Activated CD8-positive, alpha-beta memory T cell treated with anti-CD3 and anti-CD28 coated beads for 48 hours (primary cell): ENCODE data around the gene TMOD3.
"Not testable (repeated sequence)": the region's sequence is repeated elsewhere in the genome, so short reads cannot be mapped to it uniquely, and the experiment has no call there.

Source experiments
- DNase-seq, 3 experiments: peaks; one replicate each; pipeline ENCODE4 v3.0.0-alpha.2; 2020; ENCODE audit warnings: low read depth in 2 of 3, low spot score in 2 of 3

Gene TMOD3

DNA sequence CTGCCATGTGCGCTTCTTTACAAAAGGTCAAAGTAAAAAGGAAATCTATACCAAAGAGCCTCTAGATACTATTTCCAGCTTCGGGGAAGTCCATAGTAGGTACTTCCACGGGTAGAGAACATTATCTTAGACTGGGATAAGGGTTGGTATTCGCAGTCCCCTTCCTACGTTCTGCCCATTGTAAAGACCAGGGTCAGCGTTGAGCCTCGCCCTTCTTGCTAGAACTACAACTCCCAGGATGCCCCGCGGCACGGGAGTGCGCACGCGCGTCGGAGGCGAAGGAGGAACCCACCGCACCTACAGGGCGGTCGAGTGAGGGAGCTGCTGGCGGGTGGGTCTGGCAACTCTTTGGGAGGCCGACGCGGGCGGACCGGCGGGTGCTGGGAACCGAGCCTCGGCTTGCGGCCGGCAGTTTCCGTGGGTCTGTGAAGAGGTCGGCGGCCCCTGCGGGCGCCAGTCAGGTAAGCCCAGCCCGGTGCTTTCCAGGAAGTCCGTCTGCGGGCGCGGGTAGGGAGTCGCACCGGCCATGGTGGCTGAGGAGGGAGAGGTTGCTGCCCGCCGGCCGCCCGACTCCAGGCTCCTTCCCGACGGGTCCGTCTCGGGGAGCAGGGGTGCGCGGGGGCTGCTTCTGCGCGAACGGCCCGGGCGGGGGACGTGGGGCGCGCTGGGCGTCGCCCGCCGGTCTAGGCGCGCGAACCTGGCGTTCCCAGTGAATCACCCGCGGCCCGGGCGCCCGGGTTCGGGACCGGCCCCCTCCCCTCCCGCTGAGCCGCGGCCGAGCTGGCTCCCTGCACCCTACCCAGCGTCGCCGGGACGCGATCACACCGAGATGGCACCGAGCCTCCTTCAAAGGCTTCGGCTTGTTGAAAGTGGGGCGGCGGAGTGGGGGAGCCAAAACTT, at the start of gene TMOD3:
Gene TMOD3, plus strand, starts transcription at position 278 of the 900 bp plus-strand sequence. CDS start 33,232 bp downstream, outside the sequence.
- peak; percentile 81 to 86 (median 83) for DNase-seq

GRCh38 chr15:51780636-51781035, 48.8 kb upstream of the TMOD3 start:
- no peak for DNase-seq

- no peak for DNase-seq
Observed at GRCh38 chr15:51781506-51781905, 47.9 kb upstream of the TMOD3 start.

DNA sequence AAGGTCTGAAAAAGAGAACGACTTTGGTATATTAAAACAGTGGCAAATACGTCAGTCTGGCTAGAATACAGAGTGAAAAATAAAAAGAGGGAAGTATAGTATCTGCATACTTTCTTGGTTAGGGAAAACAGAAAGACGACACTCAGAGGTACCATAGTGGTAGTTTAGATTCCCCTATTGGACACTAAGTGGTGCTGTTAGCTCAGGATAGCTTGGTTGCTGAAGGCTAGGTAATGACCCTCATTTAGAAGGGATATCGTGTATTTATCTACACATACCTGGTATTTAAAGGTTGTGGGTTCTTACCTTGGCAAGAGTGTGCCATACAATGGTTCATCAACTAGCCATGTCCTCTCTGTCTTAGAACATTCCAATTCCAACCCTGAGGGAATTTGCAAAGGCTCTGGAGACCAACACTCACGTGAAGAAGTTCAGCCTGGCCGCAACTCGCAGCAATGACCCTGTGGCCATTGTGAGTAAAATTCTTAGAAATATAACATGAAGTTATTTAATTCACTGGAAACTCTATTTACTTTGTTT, 47.0 kb upstream of the TMOD3 start:
- no peak for DNase-seq

DNA sequence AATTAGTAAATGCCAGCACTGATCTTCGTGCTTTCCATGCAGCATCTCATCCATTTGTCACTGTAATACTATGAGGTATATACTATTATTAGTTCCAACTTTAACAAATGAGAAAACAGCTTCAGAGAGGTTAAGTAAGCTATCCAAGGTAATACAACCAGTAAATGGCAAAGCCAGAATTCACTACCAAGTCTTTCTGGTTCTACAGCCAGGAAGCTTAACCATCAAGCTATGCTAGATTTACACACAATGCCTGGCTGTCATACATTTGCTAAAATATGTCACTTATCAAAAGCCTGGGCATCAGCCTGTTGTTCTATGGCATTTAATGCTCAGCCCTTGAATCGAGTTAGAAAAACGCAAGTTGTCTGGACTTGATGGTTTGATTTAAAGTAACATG, 45.5 kb upstream of the TMOD3 start:
- no peak for DNase-seq

DNA sequence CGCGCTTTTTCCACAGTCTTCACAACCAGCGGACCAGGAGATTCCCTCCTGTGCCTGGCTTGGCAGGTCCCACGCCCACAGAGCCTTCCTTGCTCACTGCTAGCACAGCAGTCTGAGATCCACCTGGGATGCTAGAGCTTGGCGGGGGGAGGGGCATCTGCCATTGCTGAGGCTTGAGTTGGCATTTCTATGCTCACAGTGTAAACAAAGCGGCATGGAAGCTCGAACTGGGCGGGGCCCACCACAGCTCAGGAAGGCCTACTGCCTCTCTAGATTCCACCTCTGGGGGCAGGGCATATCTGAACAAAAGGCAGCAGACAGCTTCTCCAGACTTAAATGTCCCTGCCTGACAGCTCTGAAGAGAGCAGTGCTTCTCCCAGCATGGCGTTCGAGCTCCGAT, 42.3 kb upstream of the TMOD3 start:
- not testable (repeated sequence) for DNase-seq

DNA sequence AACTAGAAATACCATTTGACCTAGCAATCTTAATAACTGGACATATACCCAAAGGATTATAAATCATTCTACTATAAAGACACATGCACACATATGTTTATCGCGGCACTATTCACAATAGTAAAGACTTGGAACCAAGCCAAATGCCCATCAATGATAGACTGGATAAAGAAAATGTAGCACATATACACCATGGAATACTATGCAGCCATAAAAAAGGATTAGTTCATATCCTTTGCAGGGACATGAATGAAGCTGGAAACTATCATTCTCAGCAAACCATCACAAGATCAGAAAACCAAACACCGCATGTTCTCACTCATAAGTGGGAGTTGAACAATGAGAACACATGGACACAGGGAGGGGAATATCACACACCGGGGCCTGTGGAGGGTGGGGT, 37.0 kb upstream of the TMOD3 start:
- DNase-seq, result not testable (repeated sequence)

GRCh38 chr15:51793521-51794305, 35.7 kb upstream of the TMOD3 start:
- no peak for DNase-seq

GRCh38 chr15:51796847-51797401, 32.5 kb upstream of the TMOD3 start:
- no peak for DNase-seq

DNA sequence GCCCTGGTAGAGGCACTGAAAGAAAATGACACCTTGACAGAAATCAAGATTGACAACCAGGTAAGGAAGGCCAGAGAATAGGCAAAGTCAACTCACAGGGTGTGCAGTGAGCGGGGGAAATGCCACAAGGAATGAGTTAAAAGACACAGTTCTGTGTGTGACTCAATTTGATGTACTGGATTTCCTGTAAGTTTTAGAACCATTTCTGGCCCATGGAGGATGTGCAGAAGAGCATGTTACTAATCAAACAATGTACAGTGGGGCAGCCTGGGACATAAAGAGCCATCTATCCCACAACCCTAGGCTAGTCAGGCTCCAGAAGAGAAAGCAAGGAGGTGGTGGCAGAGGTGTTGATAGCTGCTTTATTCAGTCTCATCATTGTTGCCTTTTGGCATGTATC, 31.2 kb upstream of the TMOD3 start:
- no peak for DNase-seq

- no peak for DNase-seq
Observed at GRCh38 chr15:51799282-51800252, 29.9 kb upstream of the TMOD3 start.

DNA sequence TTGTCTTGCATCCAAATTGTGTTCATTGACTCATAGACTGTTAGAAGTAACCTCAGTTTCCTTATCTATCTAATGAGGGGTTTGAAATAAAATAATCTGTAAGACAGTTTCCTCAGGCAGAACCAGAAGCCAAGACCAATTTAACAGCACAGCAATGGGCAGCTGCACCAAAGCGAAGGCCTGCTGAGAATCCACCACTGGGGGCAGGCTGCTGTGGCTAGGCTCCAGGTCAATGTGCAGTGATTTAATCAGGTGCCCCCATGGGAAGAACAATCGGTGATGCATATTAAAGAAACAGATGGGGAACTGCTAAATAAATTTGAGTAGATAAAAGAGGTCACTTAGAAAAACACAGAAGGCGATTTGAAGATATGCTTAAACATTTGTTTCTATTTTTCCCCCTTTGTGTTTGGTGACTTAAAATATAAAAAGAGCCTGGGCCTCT, 28.0 kb upstream of the TMOD3 start:
- DNase-seq, result no peak

DNA sequence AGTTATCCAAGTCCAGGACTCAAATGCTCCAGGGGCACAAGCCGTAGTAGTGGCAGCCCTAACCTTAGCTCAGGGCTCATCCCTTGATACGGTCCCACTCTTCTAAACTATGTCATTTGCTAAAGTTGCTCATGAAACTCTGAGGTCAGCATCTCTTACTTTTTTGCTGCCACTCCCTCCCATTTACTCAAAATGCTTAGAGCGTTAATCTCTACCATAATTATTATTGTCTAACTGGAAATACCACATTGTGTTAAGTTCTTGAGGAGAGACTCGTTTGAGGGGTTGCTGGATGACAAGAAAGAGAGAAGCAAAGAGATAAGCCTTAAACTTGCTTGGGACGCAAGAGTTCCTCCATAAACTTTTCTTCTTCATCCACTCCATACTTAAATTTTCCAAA, 26.9 kb upstream of the TMOD3 start:
- DNase-seq, result no peak

- no peak for DNase-seq
Observed at GRCh38 chr15:51803965-51804364, 25.5 kb upstream of the TMOD3 start.

GRCh38 chr15:51806123-51806522, 23.3 kb upstream of the TMOD3 start:
- no peak for DNase-seq

DNA sequence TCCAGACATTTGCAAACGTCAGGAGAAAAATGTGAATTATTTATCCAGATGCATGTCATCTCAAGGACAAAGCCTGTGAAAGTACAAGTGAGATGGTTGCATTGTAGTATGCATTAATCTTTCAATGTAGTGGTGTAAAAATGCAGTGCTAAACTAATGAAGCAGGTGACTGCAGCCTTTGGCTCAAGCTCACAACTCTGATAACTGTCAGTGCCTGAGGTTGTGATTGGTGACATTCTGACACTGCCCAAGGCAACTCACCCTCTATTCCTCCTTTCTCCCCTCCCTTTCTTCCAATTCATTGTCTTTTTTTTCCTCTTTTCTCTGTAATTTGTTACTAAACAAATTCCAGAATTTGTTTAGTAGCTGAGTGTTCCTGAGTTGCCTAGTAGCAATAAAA, 20.0 kb upstream of the TMOD3 start:
- no peak for DNase-seq

DNA sequence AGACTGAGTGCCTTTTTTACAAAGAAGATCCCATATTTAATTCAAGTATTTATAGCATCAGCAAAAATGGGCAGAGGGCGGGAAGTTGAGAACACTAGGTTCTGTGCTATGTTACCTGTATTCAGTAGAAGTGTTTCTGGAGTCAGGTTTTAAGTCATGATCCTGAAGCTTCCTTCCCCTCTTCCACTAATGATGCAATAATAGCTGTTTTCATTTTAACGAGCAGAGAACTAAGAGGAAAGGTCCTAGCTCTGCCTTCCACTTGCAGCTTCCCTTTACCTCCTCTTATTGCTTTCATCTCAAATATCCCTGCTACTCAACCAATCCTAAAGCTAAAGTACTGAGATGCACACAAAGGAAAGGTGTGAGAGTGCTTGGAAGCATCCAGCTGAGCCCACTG, 16.9 kb upstream of the TMOD3 start:
- DNase-seq, result no peak

DNA sequence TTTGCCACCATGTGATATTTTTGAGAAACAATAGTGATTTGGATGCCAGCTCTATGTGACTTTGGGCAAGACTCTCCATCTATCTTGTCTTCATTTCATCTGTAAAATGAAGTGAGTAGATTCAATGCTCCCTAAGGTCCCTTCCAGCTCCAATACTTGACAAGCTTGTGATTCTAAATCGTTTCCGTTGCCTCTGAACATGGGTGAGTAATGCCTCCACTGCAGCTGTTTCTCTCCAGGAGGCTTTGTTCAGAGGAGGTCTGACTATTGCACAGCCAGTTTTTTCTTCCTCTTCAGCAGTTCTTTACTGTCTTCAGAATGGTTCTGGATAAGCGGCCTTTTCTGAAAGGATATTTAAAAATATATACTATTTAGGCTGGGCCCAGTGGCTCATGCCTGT, 14.8 kb upstream of the TMOD3 start:
- no peak for DNase-seq

DNA sequence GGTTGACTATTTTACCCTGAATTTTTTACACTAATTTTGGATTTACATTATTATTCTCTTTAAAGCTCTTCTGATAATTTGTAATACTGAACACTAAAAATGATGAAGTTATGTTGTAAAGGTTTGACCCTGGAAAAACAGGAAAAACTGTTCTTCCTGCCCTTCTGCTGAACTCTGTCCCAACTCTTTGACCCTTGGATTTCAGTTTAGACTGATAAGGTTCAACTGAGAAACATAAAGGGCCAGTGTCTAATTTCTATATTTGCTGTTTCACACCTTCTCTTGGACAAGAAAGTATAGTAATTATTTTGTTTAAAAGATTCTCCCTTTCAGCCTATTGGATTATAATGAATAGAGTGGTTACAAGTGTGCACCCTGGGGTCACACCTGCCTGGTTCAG, 12.8 kb upstream of the TMOD3 start:
- no peak for DNase-seq

DNA sequence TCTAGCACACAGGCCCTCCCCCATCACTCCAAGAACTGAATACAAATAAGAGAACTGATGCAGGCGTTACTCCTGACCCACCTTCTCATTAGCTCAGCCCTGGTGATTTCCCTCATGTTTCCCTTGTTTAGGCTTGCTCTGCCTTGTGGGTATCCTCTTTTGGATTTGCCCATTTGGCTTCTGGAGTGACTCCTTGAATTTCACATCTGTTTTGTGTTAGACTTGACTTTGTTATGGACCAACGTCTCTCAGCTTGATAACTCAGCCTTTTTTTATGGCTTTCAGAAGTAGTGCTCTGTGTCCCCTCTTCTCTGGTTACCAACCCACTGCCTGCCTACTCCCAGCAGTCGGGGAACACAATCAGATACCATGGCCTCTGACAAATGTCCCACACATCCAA, 11.3 kb upstream of the TMOD3 start:
- no peak for DNase-seq
